HG03520 (cell line): Measurements from ENCODE around the gene TAS2R30.

Source experiments
- ATAC-seq: cut with Tn5 transposase; IDR thresholded peaks from one replicate; pipeline ENCODE4 v1.9.1; 2021; ENCODE audit warnings: mild to moderate bottlenecking, moderate library complexity; ENCODE audit not compliant: unreplicated experiment

Gene TAS2R30

GRCh38 chr12:11134305-11134704, at the start of gene TAS2R30:
TAS2R30 (minus strand) TSS chr12:11134644; CDS start chr12:11134244, 400 bp downstream.
- no peak for ATAC-seq

- ATAC-seq: no peak
Observed at GRCh38 chr12:11183011-11183410, 48.6 kb upstream of the TAS2R30 start.

- ATAC-seq: no peak
Observed at GRCh38 chr12:11182529-11182928, 48.1 kb upstream of the TAS2R30 start.

- no peak for ATAC-seq
Observed at GRCh38 chr12:11178250-11178649, 43.8 kb upstream of the TAS2R30 start.

- ATAC-seq: no peak
Observed at GRCh38 chr12:11174022-11174421, 39.6 kb upstream of the TAS2R30 start.

GRCh38 chr12:11171969-11172675, 37.7 kb upstream of the TAS2R30 start:
- no peak for ATAC-seq

GRCh38 chr12:11171145-11171968, 36.9 kb upstream of the TAS2R30 start, which contains the start of gene SMIM10L1:
SMIM10L1 (plus strand) TSS chr12:11171194; CDS start chr12:11171357, 163 bp downstream.
- peak; percentile 93 for ATAC-seq

GRCh38 chr12:11170810-11171144, 36.3 kb upstream of the TAS2R30 start:
- no peak for ATAC-seq

- no peak for ATAC-seq
Observed at GRCh38 chr12:11166300-11166699, 31.9 kb upstream of the TAS2R30 start.

GRCh38 chr12:11164384-11164783, 29.9 kb upstream of the TAS2R30 start:
- ATAC-seq: no peak

- no peak for ATAC-seq
Observed at GRCh38 chr12:11162502-11162901, 28.1 kb upstream of the TAS2R30 start.

GRCh38 chr12:11158885-11159444, 24.5 kb upstream of the TAS2R30 start:
- no peak for ATAC-seq

GRCh38 chr12:11154400-11154925, 20.0 kb upstream of the TAS2R30 start:
- no peak for ATAC-seq

- no peak for ATAC-seq
Observed at GRCh38 chr12:11152725-11153124, 18.3 kb upstream of the TAS2R30 start.

- no peak for ATAC-seq
Observed at GRCh38 chr12:11150832-11151231, 16.4 kb upstream of the TAS2R30 start.

- ATAC-seq: no peak
Observed at GRCh38 chr12:11147420-11147819, 13.0 kb upstream of the TAS2R30 start.

- no peak for ATAC-seq
Observed at GRCh38 chr12:11144297-11144696, 9.9 kb upstream of the TAS2R30 start.

GRCh38 chr12:11143352-11143751, 8.9 kb upstream of the TAS2R30 start:
- ATAC-seq: no peak

- no peak for ATAC-seq
Observed at GRCh38 chr12:11136075-11136474, 1.6 kb upstream of the TAS2R30 start.

- no peak for ATAC-seq
Observed at GRCh38 chr12:11133816-11134215, 628 bp downstream of the TAS2R30 start.

GRCh38 chr12:11133162-11133561, 1.3 kb downstream of the TAS2R30 start:
- ATAC-seq: no peak

- no peak for ATAC-seq
Observed at GRCh38 chr12:11130999-11131398, 3.4 kb downstream of the TAS2R30 start.
